WTC11 (cell line): ENCODE results near the gene AKAP9. TPM values are rescaled to one million over a fixed set of nuclear protein-coding genes. Genes with fewer than 3 reads are reported as not detected.
A peak's percentile ranks its signal among the peaks of the same experiment; 100 is the strongest.
"Not testable (repeated sequence)": the region's sequence is repeated elsewhere in the genome, so short reads cannot be mapped to it uniquely, and the experiment has no call there.

Experiments
- ATAC-seq: fragments of 200-7000 bp; cut with Tn5 transposase; 2 replicates; pipeline ENCODE4 v1.10.0; 2021; ENCODE audit warnings: mild to moderate bottlenecking, moderate library complexity
- CTCF ChIA-PET: fragments of 300-600 bp; sonication (Branson Sonifier 250); formaldehyde crosslinking; loops from one replicate; lab custom pipeline; 2021; ENCODE audit warnings: antibody characterized with exemption; lab: Charles Lee
- POLR2A ChIA-PET: fragments of 350-600 bp; sonication (Branson Sonifier 250); formaldehyde crosslinking; loops from one replicate; lab custom pipeline; 2021; ENCODE audit warnings: antibody characterized with exemption; lab: Charles Lee
- DNase-seq: peaks from one replicate; pipeline ENCODE4 v3.0.0; 2021; ENCODE audit warnings: low spot score
- H3K27ac Mint-ChIP-seq: 2 replicates; pipeline ENCODE4 v1.8.0; 2021; ENCODE audit warnings: mixed read lengths
- H3K27me3 Mint-ChIP-seq: 2 replicates; pipeline ENCODE4 v1.8.0; 2021; ENCODE audit warnings: low read depth, mild to moderate bottlenecking, moderate library complexity, mixed read lengths
- H3K36me3 Mint-ChIP-seq: 2 replicates; pipeline ENCODE4 v1.8.0; 2021; ENCODE audit warnings: mixed read lengths
- H3K4me1 Mint-ChIP-seq: 2 replicates; pipeline ENCODE4 v1.8.0; 2022; ENCODE audit warnings: mixed read lengths
- H3K4me3 Mint-ChIP-seq: 2 replicates; pipeline ENCODE4 v1.8.0; 2021; ENCODE audit warnings: mild to moderate bottlenecking, moderate library complexity, mixed read lengths
- H3K9me3 Mint-ChIP-seq: 2 replicates; pipeline ENCODE4 v1.8.0; 2021; ENCODE audit warnings: mixed read lengths
- CBFB ChIP-seq: sonication (generic); formaldehyde crosslinking; IDR thresholded peaks from 2 replicates; pipeline ENCODE4 v1.8.1; 2022; ENCODE audit warnings: mild to moderate bottlenecking, low read depth, missing genetic modification reagents
- E2F4 ChIP-seq: sonication (generic); formaldehyde crosslinking; IDR thresholded peaks from 2 replicates; pipeline ENCODE4 v1.8.1; 2022; ENCODE audit warnings: low read depth, mild to moderate bottlenecking, moderate library complexity, missing genetic modification reagents, borderline replicate concordance
- ELF4 ChIP-seq: sonication (generic); formaldehyde crosslinking; IDR thresholded peaks from 2 replicates; pipeline ENCODE4 v1.8.1; 2022; ENCODE audit warnings: low read depth, mild to moderate bottlenecking, moderate library complexity, missing genetic modification reagents
- FOXJ3 ChIP-seq: sonication (generic); formaldehyde crosslinking; IDR thresholded peaks from 2 replicates; pipeline ENCODE4 v1.9.0; 2021; ENCODE audit warnings: missing genetic modification reagents, mild to moderate bottlenecking, borderline replicate concordance
- FOXP4 ChIP-seq: sonication (generic); formaldehyde crosslinking; IDR thresholded peaks from 2 replicates; pipeline ENCODE4 v1.8.0; 2022; ENCODE audit warnings: mild to moderate bottlenecking, missing genetic modification reagents
- GABPB1 ChIP-seq: sonication (generic); formaldehyde crosslinking; IDR thresholded peaks from 2 replicates; pipeline ENCODE4 v1.8.1; 2023; ENCODE audit warnings: mild to moderate bottlenecking, missing genetic modification reagents
- HMGXB4 ChIP-seq: sonication (generic); formaldehyde crosslinking; IDR thresholded peaks from 2 replicates; pipeline ENCODE4 v1.8.1; 2023; ENCODE audit warnings: mild to moderate bottlenecking, moderate library complexity, missing genetic modification reagents
- JUN ChIP-seq: sonication (generic); formaldehyde crosslinking; IDR thresholded peaks from 2 replicates; pipeline ENCODE4 v1.8.0; 2023; ENCODE audit warnings: mild to moderate bottlenecking, missing genetic modification reagents
- NFATC4 ChIP-seq: fragments of 250-450 bp; sonication (Bioruptor Pico); IDR thresholded peaks from 2 replicates; pipeline ENCODE4 v1.9.0; 2021; ENCODE audit warnings: mild to moderate bottlenecking
- PRDM15 ChIP-seq: sonication (generic); formaldehyde crosslinking; IDR thresholded peaks from 2 replicates; pipeline ENCODE4 v1.8.0; 2022; ENCODE audit warnings: missing genetic modification reagents
- PRRX2 ChIP-seq: fragments of 250-450 bp; sonication (Bioruptor Pico); IDR thresholded peaks from 2 replicates; pipeline ENCODE4 v1.8.0; 2021; ENCODE audit warnings: mild to moderate bottlenecking
- RORB ChIP-seq: fragments of 250-450 bp; sonication (Bioruptor Pico); IDR thresholded peaks from 2 replicates; pipeline ENCODE4 v1.9.0; 2021; ENCODE audit warnings: mild to moderate bottlenecking
- SMAD3 ChIP-seq: sonication (generic); formaldehyde crosslinking; IDR thresholded peaks from 2 replicates; pipeline ENCODE4 v1.8.0; 2022; ENCODE audit warnings: missing genetic modification reagents, mild to moderate bottlenecking, borderline replicate concordance
- SOX15 ChIP-seq: fragments of 250-450 bp; sonication (Bioruptor Pico); IDR thresholded peaks from 2 replicates; pipeline ENCODE4 v1.9.0; 2021; ENCODE audit warnings: mild to moderate bottlenecking
- TCF7 ChIP-seq: sonication (generic); formaldehyde crosslinking; IDR thresholded peaks from 2 replicates; pipeline ENCODE4 v1.8.0; 2022; ENCODE audit warnings: mild to moderate bottlenecking, low read depth, missing genetic modification reagents, moderate library complexity
- ZNF317 ChIP-seq: sonication (generic); formaldehyde crosslinking; IDR thresholded peaks from 2 replicates; pipeline ENCODE4 v1.8.1; 2023; ENCODE audit warnings: low read depth, mild to moderate bottlenecking, moderate library complexity, missing genetic modification reagents, borderline replicate concordance
- ZNF396 ChIP-seq: fragments of 250-450 bp; sonication (Bioruptor Pico); IDR thresholded peaks from 2 replicates; pipeline ENCODE4 v1.8.0; 2021; ENCODE audit warnings: mild to moderate bottlenecking, moderate library complexity, borderline replicate concordance
- total RNA-seq: library from RNA; stranded (reverse); gene quantifications from 3 replicates; pipeline ENCODE4 v1.2.3, GENCODE V29; 2021

Gene AKAP9
- total RNA-seq, 1 experiment from 2014 or later: 35.2 TPM

- TF ChIP-seq PRDM15: no peak
These were observed 13.0 kb downstream of the AKAP9 start (continued) for GRCh38 chr7:91953618-91954017.

GRCh38 chr7:91956464-91956863 lies 15.8 kb downstream of the AKAP9 start:
- POLR2A ChIA-PET, CTCF ChIA-PET, H3K27me3 Mint-ChIP-seq: not testable (repeated sequence)

GRCh38 chr7:91957232-91957631 lies 16.6 kb downstream of the AKAP9 start:
- CTCF ChIA-PET: no interaction called here
- H3K36me3 Mint-ChIP-seq: no peaks in the 10 kb centered on the region

More at GRCh38 chr7:91956464-91956863, 15.8 kb downstream of the AKAP9 start:
- ATAC-seq, H3K27ac Mint-ChIP-seq, H3K4me3 Mint-ChIP-seq, H3K36me3 Mint-ChIP-seq, H3K4me1 Mint-ChIP-seq, H3K9me3 Mint-ChIP-seq, DNase-seq: not testable (repeated sequence)

GRCh38 chr7:91957823-91958222 lies 17.2 kb downstream of the AKAP9 start:
- ChIA-PET CTCF (no interaction called here), POLR2A (no interaction called here)
- Mint-ChIP-seq H3K9me3 (no peaks in the 10 kb centered on the region), H3K36me3 (no peaks in the 10 kb centered on the region), H3K27ac (no peak overlapping the region), H3K4me1 (peaks cover 3% of the 10 kb centered on the region), H3K4me3 (no peak overlapping the region), H3K27me3 (no peaks in the 10 kb centered on the region)
- DNase-seq (no peak), ATAC-seq (no peak)
- no peak for TF ChIP-seq CBFB (CRISPR knock-in tag)
- TF ChIP-seq ZNF396: no peak
- no peak for TF ChIP-seq SMAD3
- no peak for TF ChIP-seq FOXP4
- TF ChIP-seq SOX15: no peak
- no peak for TF ChIP-seq HMGXB4 (CRISPR knock-in tag)

More at GRCh38 chr7:91957232-91957631, 16.6 kb downstream of the AKAP9 start:
- Mint-ChIP-seq H3K27me3 (no peaks in the 10 kb centered on the region), H3K27ac (no peak overlapping the region), H3K4me3 (no peak overlapping the region), H3K9me3 (no peaks in the 10 kb centered on the region), H3K4me1 (peaks cover 3% of the 10 kb centered on the region)
- ATAC-seq: no peak
- DNase-seq: no peak
- POLR2A ChIA-PET: no interaction called here
- no peak for TF ChIP-seq JUN (CRISPR knock-in tag)
- peak; percentile 53; the same call in 1 of the 2 replicates for TF ChIP-seq ZNF317

- no peak overlapping the region for H3K27ac Mint-ChIP-seq
- no peak for ATAC-seq
- peaks cover 3% of the 10 kb centered on the region for H3K4me1 Mint-ChIP-seq
- no peak for DNase-seq
- CTCF ChIA-PET: interaction anchor here (0.8 kb wide), 1 partner anchor 79 kb away, joined by 3 read pairs; no protein-coding TSS in a partner anchor
- no peaks in the 10 kb centered on the region for H3K9me3 Mint-ChIP-seq
- H3K27me3 Mint-ChIP-seq: no peaks in the 10 kb centered on the region
- TF ChIP-seq FOXJ3 (CRISPR knock-in tag) (no peak), PRRX2 (CRISPR knock-in tag) (no peak), E2F4 (CRISPR knock-in tag) (no peak), GABPB1 (no peak), RORB (CRISPR knock-in tag) (no peak), SOX15 (no peak), TCF7 (no peak), ELF4 (no peak), NFATC4 (CRISPR knock-in tag) (no peak)
- POLR2A ChIA-PET: interaction anchor here (0.6 kb wide), 1 partner anchor 22 kb away, joined by 4 read pairs; no protein-coding TSS in a partner anchor
- H3K36me3 Mint-ChIP-seq: no peaks in the 10 kb centered on the region
- no peak overlapping the region for H3K4me3 Mint-ChIP-seq
These were observed 18.4 kb downstream of the AKAP9 start for GRCh38 chr7:91959023-91959422.
